NT2/D1 (cell line): ENCODE data around the gene B4GALT7.

ENCODE experiments used
- SUZ12 ChIP-seq: IDR thresholded peaks from 2 replicates; pipeline ENCODE4 v1.6.1; 2011; ENCODE audit not compliant: insufficient read length, insufficient read depth; ENCODE audit errors: extremely low read depth
- YY1 ChIP-seq: IDR thresholded peaks from 2 replicates; pipeline ENCODE4 v1.6.1; 2011; ENCODE audit not compliant: insufficient read length, insufficient read depth
- ZNF274 ChIP-seq: IDR thresholded peaks from 2 replicates; pipeline ENCODE4 v1.6.1; 2011; ENCODE audit warnings: mild to moderate bottlenecking, low read depth, low read length

GRCh38 chr5:177605667-177606066 lies 5.7 kb downstream of the B4GALT7 start:
- TF ChIP-seq ZNF274 (no peak), YY1 (no peak), SUZ12 (no peak)
